Nephron progenitor cell (in vitro differentiated cells): ENCODE data around the gene CNTN1.

Experiments used
- DNase-seq: peaks from one replicate; pipeline ENCODE4 v3.0.0; 2021
- H3K27ac Mint-ChIP-seq: 2 replicates; pipeline ENCODE4 v1.8.0; 2021; ENCODE audit warnings: mild to moderate bottlenecking, moderate library complexity, mixed read lengths
- H3K27me3 Mint-ChIP-seq: 2 replicates; pipeline ENCODE4 v1.8.0; 2021; ENCODE audit warnings: mild to moderate bottlenecking, low read depth, mixed read lengths; ENCODE audit not compliant: poor library complexity
- H3K36me3 Mint-ChIP-seq: 2 replicates; pipeline ENCODE4 v1.8.0; 2021; ENCODE audit warnings: low read depth, mixed read lengths
- H3K4me1 Mint-ChIP-seq: 2 replicates; pipeline ENCODE4 v1.8.0; 2021; ENCODE audit warnings: mixed read lengths
- H3K4me3 Mint-ChIP-seq: 2 replicates; pipeline ENCODE4 v1.8.0; 2021; ENCODE audit warnings: mild to moderate bottlenecking, moderate library complexity, mixed read lengths
- H3K9me3 Mint-ChIP-seq: 2 replicates; pipeline ENCODE4 v1.8.0; 2021; ENCODE audit warnings: mild to moderate bottlenecking, moderate library complexity, mixed read lengths
- TF ChIP-seq, protein P1 (sequence below): fragments of 200-600 bp; sonication (generic); IDR thresholded peaks from 2 replicates; pipeline ENCODE4 v1.5.0; 2021; ENCODE audit warnings: antibody characterized with exemption

The CNTN1 gene

DNA sequence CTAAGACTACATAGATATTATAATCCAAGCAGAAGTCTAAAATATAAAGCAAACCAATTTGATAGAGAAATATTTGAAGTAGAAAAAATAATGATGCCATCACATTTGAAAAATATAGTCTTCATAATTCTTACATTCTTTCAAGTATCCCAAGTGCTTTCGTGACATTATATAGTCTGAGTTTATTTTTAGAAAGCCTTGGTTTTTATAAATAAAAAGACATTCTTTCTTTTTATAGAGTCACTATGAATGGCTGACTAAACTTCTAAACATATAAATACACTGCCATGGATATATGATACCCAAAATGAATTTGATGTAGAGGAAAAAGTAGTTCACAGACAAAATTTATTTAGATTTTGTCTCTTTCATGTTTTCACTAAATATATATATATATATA is 360.8 kb downstream of the CNTN1 start:
- Mint-ChIP-seq H3K4me1 (no peaks in the 10 kb centered on the region), H3K9me3 (no peaks in the 10 kb centered on the region), H3K36me3 (no peaks in the 10 kb centered on the region), H3K27me3 (no peaks in the 10 kb centered on the region), H3K27ac (no peak overlapping the region), H3K4me3 (no peak overlapping the region)
- TF ChIP-seq, protein P1, sequence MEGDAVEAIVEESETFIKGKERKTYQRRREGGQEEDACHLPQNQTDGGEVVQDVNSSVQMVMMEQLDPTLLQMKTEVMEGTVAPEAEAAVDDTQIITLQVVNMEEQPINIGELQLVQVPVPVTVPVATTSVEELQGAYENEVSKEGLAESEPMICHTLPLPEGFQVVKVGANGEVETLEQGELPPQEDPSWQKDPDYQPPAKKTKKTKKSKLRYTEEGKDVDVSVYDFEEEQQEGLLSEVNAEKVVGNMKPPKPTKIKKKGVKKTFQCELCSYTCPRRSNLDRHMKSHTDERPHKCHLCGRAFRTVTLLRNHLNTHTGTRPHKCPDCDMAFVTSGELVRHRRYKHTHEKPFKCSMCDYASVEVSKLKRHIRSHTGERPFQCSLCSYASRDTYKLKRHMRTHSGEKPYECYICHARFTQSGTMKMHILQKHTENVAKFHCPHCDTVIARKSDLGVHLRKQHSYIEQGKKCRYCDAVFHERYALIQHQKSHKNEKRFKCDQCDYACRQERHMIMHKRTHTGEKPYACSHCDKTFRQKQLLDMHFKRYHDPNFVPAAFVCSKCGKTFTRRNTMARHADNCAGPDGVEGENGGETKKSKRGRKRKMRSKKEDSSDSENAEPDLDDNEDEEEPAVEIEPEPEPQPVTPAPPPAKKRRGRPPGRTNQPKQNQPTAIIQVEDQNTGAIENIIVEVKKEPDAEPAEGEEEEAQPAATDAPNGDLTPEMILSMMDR = no peak
- DNase-seq = no peak

DNA sequence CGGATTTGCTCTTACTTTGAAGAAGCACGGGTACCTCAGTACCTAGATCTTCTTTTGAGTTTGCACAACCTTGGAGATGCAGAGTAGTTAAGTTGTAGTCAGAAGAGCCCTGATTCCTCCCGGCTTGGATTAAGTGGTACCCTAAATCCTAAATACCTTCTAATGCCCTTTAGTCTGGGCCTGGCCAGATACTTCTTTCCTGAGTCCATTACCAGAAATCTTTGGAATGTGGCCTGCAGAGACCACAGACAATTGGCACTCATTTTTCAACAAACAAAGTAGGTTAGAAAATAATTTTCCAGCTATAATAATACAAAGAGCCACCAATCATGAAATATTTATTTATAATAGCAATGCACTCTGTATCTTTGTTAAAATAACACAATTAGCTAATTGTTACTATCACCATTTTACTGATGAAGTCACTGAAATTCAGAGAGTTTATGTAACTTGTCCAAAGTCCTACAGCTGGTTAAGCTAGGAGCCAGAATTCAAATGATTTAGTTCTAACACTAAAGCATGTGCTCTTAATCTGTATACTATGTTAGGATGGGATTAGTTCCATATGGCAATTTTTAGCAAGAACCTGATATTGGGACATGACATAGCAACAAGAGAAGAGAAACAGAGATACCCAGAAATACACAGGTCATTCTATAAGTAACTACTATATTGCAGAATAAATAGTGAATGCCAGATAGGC is 363.8 kb downstream of the CNTN1 start:
- Mint-ChIP-seq H3K36me3 (no peaks in the 10 kb centered on the region), H3K4me3 (no peak overlapping the region), H3K27me3 (no peaks in the 10 kb centered on the region), H3K27ac (no peak overlapping the region), H3K9me3 (no peaks in the 10 kb centered on the region), H3K4me1 (no peaks in the 10 kb centered on the region)
- TF ChIP-seq, protein P1 = no peak
- no peak for DNase-seq

DNA sequence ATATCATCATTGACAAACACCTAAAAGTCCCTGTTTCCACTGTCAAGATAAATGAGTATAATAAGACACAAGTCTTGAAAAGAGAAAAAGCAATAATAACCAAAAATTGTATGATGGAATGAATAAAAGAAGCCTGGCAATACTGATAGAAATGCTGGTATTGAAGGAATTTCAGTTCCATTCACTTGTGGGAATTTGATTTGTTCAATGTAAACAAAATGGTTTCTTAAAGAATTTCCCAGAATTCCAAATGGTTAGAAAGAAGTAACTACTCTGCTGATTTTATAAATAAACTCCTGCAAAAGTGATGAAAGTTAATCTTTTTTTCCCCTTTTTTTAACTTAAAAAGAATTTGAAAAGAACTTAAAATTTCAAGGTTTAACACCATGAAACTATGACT is 366.0 kb downstream of the CNTN1 start:
- Mint-ChIP-seq H3K27me3 (no peaks in the 10 kb centered on the region), H3K4me1 (no peaks in the 10 kb centered on the region), H3K4me3 (no peak overlapping the region), H3K36me3 (no peaks in the 10 kb centered on the region), H3K9me3 (no peaks in the 10 kb centered on the region), H3K27ac (no peak overlapping the region)
- TF ChIP-seq, protein P1 = no peak
- no peak for DNase-seq

DNA sequence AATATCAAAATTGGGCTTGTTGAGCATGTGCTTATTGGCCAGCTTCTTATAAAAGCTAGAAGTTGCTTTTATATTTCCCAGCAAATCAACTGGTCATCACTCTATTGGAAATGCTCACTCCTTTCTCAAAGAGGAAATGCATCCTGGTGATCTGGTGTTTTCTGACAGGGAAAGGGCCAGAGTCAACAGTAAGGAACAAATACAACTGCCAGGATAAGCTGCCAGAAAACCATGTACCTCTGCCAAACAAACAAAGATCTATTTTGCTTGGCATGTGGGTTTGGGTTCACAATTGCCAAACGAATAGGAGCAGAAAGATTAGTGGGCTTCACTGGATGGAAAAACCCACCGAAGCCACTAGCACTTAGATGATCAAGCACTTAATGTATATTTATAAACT is 369.0 kb downstream of the CNTN1 start:
- TF ChIP-seq, protein P1 = no peak
- no peak overlapping the region for H3K27ac Mint-ChIP-seq
- no peaks in the 10 kb centered on the region for H3K9me3 Mint-ChIP-seq
- DNase-seq = no peak
- no peaks in the 10 kb centered on the region for H3K36me3 Mint-ChIP-seq
- H3K4me1 Mint-ChIP-seq = no peaks in the 10 kb centered on the region
- no peaks in the 10 kb centered on the region for H3K27me3 Mint-ChIP-seq
- H3K4me3 Mint-ChIP-seq = no peak overlapping the region

DNA sequence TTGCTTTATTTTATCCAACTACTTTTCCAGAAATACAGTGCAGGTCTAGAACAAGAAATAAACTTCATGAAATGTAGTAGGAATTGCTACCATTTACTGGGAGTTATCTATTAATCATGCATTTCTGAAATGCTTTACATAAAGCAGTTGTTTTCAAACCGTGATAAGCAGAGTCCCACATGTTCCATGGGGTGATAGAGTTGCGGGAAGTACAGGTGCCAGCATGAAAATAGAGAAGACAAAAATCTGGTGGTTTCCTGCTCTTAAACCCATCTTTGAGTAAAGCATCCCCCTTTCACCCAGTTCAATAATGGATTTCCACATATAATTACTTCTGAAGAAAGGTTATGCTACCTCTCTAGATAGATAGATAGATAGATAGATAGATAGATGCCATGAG is 372.2 kb downstream of the CNTN1 start:
- no peak for DNase-seq
- peaks cover 8% of the 10 kb centered on the region for H3K4me1 Mint-ChIP-seq
- H3K9me3 Mint-ChIP-seq = no peaks in the 10 kb centered on the region
- no peaks in the 10 kb centered on the region for H3K36me3 Mint-ChIP-seq
- TF ChIP-seq, protein P1 = no peak
- no peak overlapping the region for H3K27ac Mint-ChIP-seq
- H3K4me3 Mint-ChIP-seq = no peak overlapping the region
- no peaks in the 10 kb centered on the region for H3K27me3 Mint-ChIP-seq

DNA sequence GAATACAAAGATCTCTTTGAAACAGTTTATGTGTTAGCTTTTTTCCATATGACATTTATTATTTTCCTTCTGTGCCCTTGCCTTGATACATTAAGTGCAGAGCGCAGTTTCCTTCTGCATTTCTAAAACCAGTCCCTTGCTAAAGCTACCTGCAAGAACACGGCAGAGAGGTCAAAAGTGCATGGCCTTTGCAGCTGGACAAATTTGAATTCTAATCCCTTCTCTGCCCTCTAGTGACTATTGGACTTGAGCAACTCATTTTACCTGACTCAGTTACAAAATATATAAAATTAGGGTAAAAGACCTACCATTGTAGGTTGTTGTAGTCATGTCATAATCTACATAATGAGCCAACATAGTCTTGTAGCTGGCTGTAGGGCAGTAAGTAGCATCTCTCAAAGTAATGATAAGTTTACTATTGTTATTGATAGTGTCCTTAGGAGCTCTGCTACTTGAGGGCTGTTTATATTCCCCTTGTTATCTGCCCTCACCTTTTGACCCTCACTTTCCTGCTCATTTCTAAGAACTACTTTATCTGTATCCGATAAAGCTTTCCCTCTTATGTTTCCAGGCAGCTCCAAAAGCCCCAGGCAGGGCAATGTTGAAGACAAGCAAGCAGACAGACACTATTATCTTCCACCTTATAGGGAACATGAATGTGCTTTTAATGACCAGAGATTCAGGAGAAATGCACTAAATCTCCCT is 375.9 kb downstream of the CNTN1 start:
- Mint-ChIP-seq H3K27ac (peak overlapping the region; percentile 20), H3K36me3 (no peaks in the 10 kb centered on the region), H3K4me3 (no peak overlapping the region), H3K27me3 (no peaks in the 10 kb centered on the region), H3K4me1 (peaks cover 17% of the 10 kb centered on the region), H3K9me3 (no peaks in the 10 kb centered on the region)
- no peak for DNase-seq
- TF ChIP-seq, protein P1 = no peak
